T-cell (primary cell): Measurements from ENCODE around the gene RPRD1A. TPM values are rescaled to one million over a fixed set of nuclear protein-coding genes. Genes with fewer than 3 reads are reported as not detected.
"Not testable (repeated sequence)": the region's sequence is repeated elsewhere in the genome, so short reads cannot be mapped to it uniquely, and the experiment has no call there.

Experiments used
- ATAC-seq, 4 experiments: fragments of 200-7000 bp in 3 of 4; fragments of 150-1000 bp in 1 of 4; cut with Tn5 transposase; replicated peaks in 1 of 4; 1 replicate in 3 of 4; 2 replicates in 1 of 4; pipeline ENCODE4 v1.10.0; 2021; ENCODE audit warnings: moderate library complexity in 3 of 4, mild to moderate bottlenecking in 2 of 4, moderate number of reproducible peaks in 1 of 4
- CTCF ChIA-PET, 2 donors: fragments of 300-600 bp; sonication (Branson Sonifier 250); formaldehyde crosslinking; loops; one replicate each; lab custom pipeline; 2022; ENCODE audit warnings: antibody characterized with exemption in 2 of 2; lab: Charles Lee
- POLR2A ChIA-PET, 2 donors: fragments of 300-600 bp; sonication (Branson Sonifier 250); formaldehyde crosslinking; loops; one replicate each; lab custom pipeline; 2022; ENCODE audit warnings: antibody characterized with exemption in 2 of 2; lab: Charles Lee
- DNase-seq, 35 experiments: peaks; one replicate each; pipeline versions ENCODE4 v3.0.0 to v3.0.0-alpha.2; 2013 to 2023
- H3K27ac ChIP-seq: one replicate; pipeline ENCODE4 v1.5.1; 2013; ENCODE audit warnings: low read length
- H3K27me3 ChIP-seq, 2 experiments: replicated peaks in 1 of 2; 1 replicate in 1 of 2; 2 replicates in 1 of 2; pipeline versions ENCODE4 v1.6.1 to v1.7.0; 2013; ENCODE audit warnings: low read length in 1 of 2, mixed read lengths in 1 of 2; ENCODE audit not compliant: control insufficient read depth in 2 of 2, insufficient read depth in 2 of 2; ENCODE audit errors: extremely low read depth in 1 of 2
- H3K36me3 ChIP-seq, 2 donors: 1 replicate in 1 of 2; 2 replicates in 1 of 2; pipeline versions ENCODE4 v1.6.1 to v1.7.0; 2013; ENCODE audit warnings: low read length in 1 of 2; ENCODE audit not compliant: control insufficient read depth in 2 of 2, insufficient read depth in 1 of 2; ENCODE audit errors: extremely low read depth in 1 of 2
- H3K4me1 ChIP-seq, 2 experiments: 1 replicate in 1 of 2; 2 replicates in 1 of 2; pipeline versions ENCODE4 v1.6.1 to v1.7.0; 2013; ENCODE audit warnings: low read length in 2 of 2, mixed read lengths in 1 of 2; ENCODE audit not compliant: insufficient read depth in 2 of 2, control insufficient read depth in 1 of 2; ENCODE audit errors: extremely low read depth in 1 of 2
- H3K4me3 ChIP-seq, 2 donors: 1 replicate in 1 of 2; 2 replicates in 1 of 2; pipeline versions ENCODE4 v1.5.1 to v1.7.0; 2013; ENCODE audit warnings: mild to moderate bottlenecking in 2 of 2, low read length in 1 of 2, moderate library complexity in 1 of 2; ENCODE audit not compliant: control insufficient read depth in 1 of 2; ENCODE audit errors: extremely low read depth in 1 of 2
- H3K9me3 ChIP-seq: 2 replicates; pipeline ENCODE4 v1.7.0; 2013
- H3K27ac Mint-ChIP-seq, 2 donors: one replicate each; pipeline ENCODE4 v1.8.0; 2020 to 2021; ENCODE audit warnings: mild to moderate bottlenecking in 2 of 2, mixed read lengths in 2 of 2
- H3K27me3 Mint-ChIP-seq, 2 donors: one replicate each; pipeline ENCODE4 v1.8.0; 2021 to 2022; ENCODE audit warnings: mixed read lengths in 2 of 2
- H3K36me3 Mint-ChIP-seq: one replicate; pipeline ENCODE4 v1.8.0; 2021; ENCODE audit warnings: mixed read lengths
- H3K4me1 Mint-ChIP-seq, 3 donors: one replicate each; pipeline ENCODE4 v1.8.0; 2020 to 2022; ENCODE audit warnings: mixed read lengths in 3 of 3, mild to moderate bottlenecking in 1 of 3
- H3K4me3 Mint-ChIP-seq, 3 donors: one replicate each; pipeline ENCODE4 v1.8.0; 2020 to 2022; ENCODE audit warnings: mild to moderate bottlenecking in 3 of 3, mixed read lengths in 3 of 3, moderate library complexity in 3 of 3
- H3K9me3 Mint-ChIP-seq, 3 donors: one replicate each; pipeline ENCODE4 v1.8.0; 2020 to 2022; ENCODE audit warnings: mixed read lengths in 3 of 3
- WGBS: methylation state at CpG from one replicate; pipeline ENCODE4 v1.1.5; 2013; ENCODE audit warnings: missing lambda C conversion rate; ENCODE audit not compliant: insufficient coverage; 5-methylcytosine and 5-hydroxymethylcytosine counted together
- total RNA-seq, 35 experiments: library from RNA in 6 of 35; stranded (reverse) in 6 of 35; fragments of 120-200 nt in 1 of 35; gene quantifications; one replicate each; pipeline versions ENCODE4 v1.2.1 to v1.2.4 and lab custom pipeline; 2013 to 2026

Gene RPRD1A
- total RNA-seq, 5 donors from 2014 or later (not counting 1 experiment from before 2014, with no cell fraction given), result 22.3 to 37.4 (median 36.8) TPM

DNA sequence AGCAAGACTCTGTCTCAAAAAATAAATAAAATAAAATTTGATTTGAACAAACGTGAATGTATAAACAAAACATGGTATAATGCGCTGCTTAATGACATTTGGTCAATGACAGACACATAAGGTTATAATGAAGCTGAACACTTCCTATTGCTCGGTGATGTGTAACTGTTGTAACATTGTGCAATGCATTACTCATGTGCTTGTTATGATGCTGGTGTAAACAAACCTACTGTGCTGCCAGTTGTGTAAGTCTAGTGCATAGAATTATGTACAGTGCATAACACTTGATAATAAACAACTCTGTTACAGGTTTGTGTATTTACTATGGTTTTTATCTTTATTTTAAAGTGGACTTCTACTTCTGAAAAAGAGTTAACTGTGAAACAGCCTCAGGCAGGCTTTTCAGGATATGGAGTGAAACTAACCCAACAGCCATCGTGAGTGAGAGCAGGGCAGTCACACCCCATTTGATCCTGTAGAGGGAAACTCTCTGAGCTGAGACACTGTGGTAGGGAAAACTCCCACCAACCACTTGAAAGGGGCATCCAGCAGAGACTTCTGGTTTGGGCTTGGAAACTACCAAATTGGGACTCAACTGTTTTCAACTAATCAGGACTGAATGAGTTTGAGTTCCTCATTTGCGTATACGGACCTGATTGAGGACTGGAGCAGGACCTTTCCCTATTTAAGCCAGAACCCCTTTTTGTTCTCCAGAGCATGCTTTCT, 8.7 kb upstream of the RPRD1A start:
- H3K27me3 Mint-ChIP-seq, result peaks cover 3 to 24% of the 10 kb centered on the region in 2 donors
- H3K36me3 ChIP-seq, result no peaks in the 10 kb centered on the region
- no peak overlapping the region for H3K27ac ChIP-seq
- peaks cover 2 to 25% of the 10 kb centered on the region in 2 experiments for H3K27me3 ChIP-seq
- H3K9me3 ChIP-seq, result no peaks in the 10 kb centered on the region
- ATAC-seq, result no peak
- ChIA-PET POLR2A (no interaction called here), CTCF (interaction anchor here in 1 of 2 donors (0.6 kb wide), 1 partner anchor 43 kb away, joined by 5 read pairs; no protein-coding TSS in a partner anchor)
- H3K27ac Mint-ChIP-seq, result no peak overlapping the region
- 92% methylated on average over 3 of the region's 6 CpGs for WGBS
- H3K4me3 Mint-ChIP-seq, result no peak overlapping the region
- H3K4me1 ChIP-seq, result no peaks in the 10 kb centered on the region
- no peaks in the 10 kb centered on the region for H3K4me1 Mint-ChIP-seq
- peaks cover 0 to 10% (median 8%) of the 10 kb centered on the region in 3 donors for H3K9me3 Mint-ChIP-seq
- no peak for DNase-seq
- H3K4me3 ChIP-seq, result no peak overlapping the region
- H3K36me3 Mint-ChIP-seq, result peaks cover 2% of the 10 kb centered on the region

- Mint-ChIP-seq H3K9me3 (no peaks in the 10 kb centered on the region), H3K27ac (no peak overlapping the region), H3K4me3 (no peak overlapping the region), H3K4me1 (no peaks in the 10 kb centered on the region), H3K27me3 (peaks cover 3 to 18% of the 10 kb centered on the region in 2 donors), H3K36me3 (no peaks in the 10 kb centered on the region)
- no peak overlapping the region for H3K27ac ChIP-seq
- H3K4me1 ChIP-seq, result no peaks in the 10 kb centered on the region
- CTCF ChIA-PET, result interaction anchor here in 1 of 2 donors (0.6 kb wide), 1 partner anchor 28 kb away, joined by 3 read pairs; no protein-coding TSS in a partner anchor
- H3K36me3 ChIP-seq, result no peaks in the 10 kb centered on the region
- WGBS, result 92% methylated on average over 2 of the region's 4 CpGs
- POLR2A ChIA-PET, result no interaction called here
- no peaks in the 10 kb centered on the region for H3K9me3 ChIP-seq
- ATAC-seq (no peak), DNase-seq (no peak)
- no peak overlapping the region for H3K4me3 ChIP-seq
- peaks cover 2 to 20% of the 10 kb centered on the region in 2 experiments for H3K27me3 ChIP-seq
Observed at GRCh38 chr18:36074435-36074834, 7.1 kb upstream of the RPRD1A start.

GRCh38 chr18:36073676-36074075, 6.3 kb upstream of the RPRD1A start:
- ATAC-seq, result no peak
- no CpG with 5 or more reads among the region's 1 CpG for WGBS
- no peaks in the 10 kb centered on the region for H3K9me3 Mint-ChIP-seq
- H3K9me3 ChIP-seq, result no peaks in the 10 kb centered on the region
- H3K27ac Mint-ChIP-seq, result no peak overlapping the region
- peaks cover 3 to 17% of the 10 kb centered on the region in 2 donors for H3K27me3 Mint-ChIP-seq
- no peak overlapping the region for H3K4me3 Mint-ChIP-seq
- POLR2A ChIA-PET, result no interaction called here
- H3K27me3 ChIP-seq, result peaks cover 2 to 19% of the 10 kb centered on the region in 2 experiments
- H3K36me3 ChIP-seq, result no peaks in the 10 kb centered on the region
- CTCF ChIA-PET, result interaction anchor here in 1 of 2 donors (0.5 to 0.6 kb wide), 2 partner anchors 27 to 57 kb away, joined by 3 read pairs; no protein-coding TSS in a partner anchor
- H3K4me3 ChIP-seq, result no peak overlapping the region
- no peak for DNase-seq
- H3K4me1 ChIP-seq, result no peaks in the 10 kb centered on the region
- H3K36me3 Mint-ChIP-seq, result no peaks in the 10 kb centered on the region
- no peak overlapping the region for H3K27ac ChIP-seq
- no peaks in the 10 kb centered on the region for H3K4me1 Mint-ChIP-seq

DNA sequence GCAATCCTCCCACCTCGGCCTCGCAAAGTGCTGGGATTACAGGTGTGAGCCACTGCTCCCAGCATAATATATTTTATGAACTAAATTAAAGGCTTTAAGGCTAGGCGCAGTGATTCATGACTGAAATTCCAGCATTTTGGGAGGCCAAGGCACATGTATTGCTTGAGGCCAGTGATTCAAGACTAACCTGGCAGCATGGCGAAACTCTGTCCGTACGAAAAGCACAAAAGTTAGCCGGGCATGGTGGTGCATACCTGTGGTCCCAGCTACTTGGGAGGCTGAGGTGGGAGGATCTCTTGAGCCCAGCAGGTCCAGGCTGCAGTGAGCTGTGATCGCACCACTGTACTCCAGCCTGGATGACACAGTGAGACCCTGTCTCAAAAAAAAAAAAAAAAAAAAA, 5.0 kb upstream of the RPRD1A start:
- CTCF ChIA-PET, H3K9me3 Mint-ChIP-seq, H3K4me1 ChIP-seq, H3K4me3 Mint-ChIP-seq, H3K4me3 ChIP-seq, H3K36me3 ChIP-seq, H3K27ac Mint-ChIP-seq, H3K9me3 ChIP-seq, H3K27ac ChIP-seq, H3K4me1 Mint-ChIP-seq, ATAC-seq, DNase-seq, H3K36me3 Mint-ChIP-seq: not testable (repeated sequence)
- WGBS, result 67% methylated on average over 1 of the region's 8 CpGs
- peaks cover 3 to 17% of the 10 kb centered on the region in 2 donors for H3K27me3 Mint-ChIP-seq
- peaks cover 2 to 19% of the 10 kb centered on the region in 2 experiments for H3K27me3 ChIP-seq
- POLR2A ChIA-PET, result interaction anchor here (0.6 to 0.7 kb wide), 3 partner anchors 55 to 487 kb away, joined by 3 to 11 read pairs (median 4); no protein-coding TSS in a partner anchor

- CTCF ChIA-PET, result interaction anchor here (0.6 to 1.1 kb wide), 2 partner anchors 49 to 762 kb away, joined by 4 to 7 read pairs; partner anchors contain the start of gene TPGS2 (in 1 of the 2)
- no peaks in the 10 kb centered on the region for H3K36me3 ChIP-seq
- WGBS, result 0% methylated on average over 2 of the region's 5 CpGs
- peaks cover 0 to under 1% of the 10 kb centered on the region in 2 experiments for H3K27me3 ChIP-seq
- Mint-ChIP-seq H3K9me3 (peaks cover 0 to 2% (median 0%) of the 10 kb centered on the region in 3 donors), H3K36me3 (peaks cover 9% of the 10 kb centered on the region), H3K4me3 (peak overlapping the region; percentile 91 to 95 (median 93)), H3K4me1 (peaks cover 47 to 50% (median 49%) of the 10 kb centered on the region in 3 donors), H3K27me3 (no peaks in the 10 kb centered on the region), H3K27ac (peak overlapping the region; percentile 81 to 87)
- peaks cover 9 to 15% of the 10 kb centered on the region in 2 experiments for H3K4me1 ChIP-seq
- H3K27ac ChIP-seq, result peak overlapping the region; percentile 86
- DNase-seq (peak in 1 of 35 experiments; percentile 8), ATAC-seq (no peak)
- H3K9me3 ChIP-seq, result no peaks in the 10 kb centered on the region
- peak overlapping the region; percentile 85 to 99 for H3K4me3 ChIP-seq
- POLR2A ChIA-PET, result interaction anchor here (0.5 to 0.9 kb wide), 4 partner anchors 7 to 776 kb away, joined by 3 read pairs; partner anchors contain the start of genes SLC39A6 (in 1 of the 2) and ZSCAN30 (in 1 of the 2)
Observed at GRCh38 chr18:36066686-36067054, 689 bp downstream of the RPRD1A start.

- 53% methylated on average over 3 of the region's 5 CpGs for WGBS
Observed at GRCh38 chr18:36066001-36066400, 1.4 kb downstream of the RPRD1A start.

More at GRCh38 chr18:36066001-36066400, 1.4 kb downstream of the RPRD1A start:
- H3K27me3 Mint-ChIP-seq, result no peaks in the 10 kb centered on the region
- ChIA-PET CTCF (no interaction called here), POLR2A (no interaction called here)
- Histone ChIP-seq H3K27me3 (no peaks in the 10 kb centered on the region), H3K9me3 (no peaks in the 10 kb centered on the region), H3K4me1 (peaks cover 9 to 15% of the 10 kb centered on the region in 2 experiments), H3K36me3 (no peaks in the 10 kb centered on the region), H3K27ac (no peak overlapping the region), H3K4me3 (no peak overlapping the region)
- DNase-seq, result no peak
- ATAC-seq, result no peak
- H3K27ac Mint-ChIP-seq, result peak overlapping the region in 1 of 2 donors; percentile 20
- peaks cover 0 to 2% (median 0%) of the 10 kb centered on the region in 3 donors for H3K9me3 Mint-ChIP-seq
- peaks cover 9% of the 10 kb centered on the region for H3K36me3 Mint-ChIP-seq
- peaks cover 53 to 56% (median 55%) of the 10 kb centered on the region in 3 donors for H3K4me1 Mint-ChIP-seq
- peak overlapping the region; percentile 91 to 95 (median 93) for H3K4me3 Mint-ChIP-seq
